Measurements from ENCODE around the gene TMTC4.
"Not testable (repeated sequence)": the region's sequence is repeated elsewhere in the genome, so short reads cannot be mapped to it uniquely, and the experiment has no call there.

Gene TMTC4

GRCh38 chr13:100580045-100580444 lies 94.5 kb downstream of the TMTC4 start:
- TF ChIP-seq, protein P1, sequence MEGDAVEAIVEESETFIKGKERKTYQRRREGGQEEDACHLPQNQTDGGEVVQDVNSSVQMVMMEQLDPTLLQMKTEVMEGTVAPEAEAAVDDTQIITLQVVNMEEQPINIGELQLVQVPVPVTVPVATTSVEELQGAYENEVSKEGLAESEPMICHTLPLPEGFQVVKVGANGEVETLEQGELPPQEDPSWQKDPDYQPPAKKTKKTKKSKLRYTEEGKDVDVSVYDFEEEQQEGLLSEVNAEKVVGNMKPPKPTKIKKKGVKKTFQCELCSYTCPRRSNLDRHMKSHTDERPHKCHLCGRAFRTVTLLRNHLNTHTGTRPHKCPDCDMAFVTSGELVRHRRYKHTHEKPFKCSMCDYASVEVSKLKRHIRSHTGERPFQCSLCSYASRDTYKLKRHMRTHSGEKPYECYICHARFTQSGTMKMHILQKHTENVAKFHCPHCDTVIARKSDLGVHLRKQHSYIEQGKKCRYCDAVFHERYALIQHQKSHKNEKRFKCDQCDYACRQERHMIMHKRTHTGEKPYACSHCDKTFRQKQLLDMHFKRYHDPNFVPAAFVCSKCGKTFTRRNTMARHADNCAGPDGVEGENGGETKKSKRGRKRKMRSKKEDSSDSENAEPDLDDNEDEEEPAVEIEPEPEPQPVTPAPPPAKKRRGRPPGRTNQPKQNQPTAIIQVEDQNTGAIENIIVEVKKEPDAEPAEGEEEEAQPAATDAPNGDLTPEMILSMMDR (IDR thresholded peaks at IDR 0.05; ENCODE audit: control insufficient read depth, extremely low read depth, insufficient read depth) = no peak

DNA sequence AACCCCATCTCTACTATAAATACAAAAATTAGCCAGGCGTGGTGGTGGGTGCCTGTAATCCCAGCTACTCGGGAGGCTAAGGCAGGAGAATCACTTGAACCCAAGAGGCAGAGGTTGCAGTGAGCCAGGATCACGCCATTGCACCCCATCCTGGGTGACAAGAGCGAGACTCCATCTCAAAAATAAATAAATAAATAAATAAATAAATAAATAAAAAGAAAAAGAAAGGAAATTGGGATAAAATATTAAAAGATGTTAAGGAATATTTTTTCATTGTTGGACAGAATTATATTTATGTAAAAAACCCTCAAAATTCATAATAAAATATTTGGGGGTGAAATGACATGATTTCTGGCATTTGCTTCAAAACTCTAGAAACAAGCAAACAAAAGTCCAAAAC lies 97.4 kb downstream of the TMTC4 start:
- not testable (repeated sequence) for DNase-seq (ENCODE audit: low read depth); H3K4me3 ChIP-seq (ENCODE audit: low read depth, low read length)

More at GRCh38 chr13:100580045-100580444, 94.5 kb downstream of the TMTC4 start:
- DNase-seq (ENCODE audit: low read depth) = no peak
- H3K4me3 ChIP-seq (ENCODE audit: low read depth, low read length) = no peak overlapping the region

- DNase-seq (ENCODE audit: low read depth) = peak; percentile 62
- TF ChIP-seq, protein P1 (IDR thresholded peaks at IDR 0.05; ENCODE audit: control insufficient read depth, extremely low read depth, insufficient read depth) = peak; percentile 70
- no peak overlapping the region for H3K4me3 ChIP-seq (ENCODE audit: low read depth, low read length)
Observed at GRCh38 chr13:100573121-100573520, 101.5 kb downstream of the TMTC4 start.

- no peak overlapping the region for H3K4me3 ChIP-seq (ENCODE audit: low read depth, low read length)
- TF ChIP-seq, protein P1 (IDR thresholded peaks at IDR 0.05; ENCODE audit: control insufficient read depth, extremely low read depth, insufficient read depth) = no peak
- no peak for DNase-seq (ENCODE audit: low read depth)
Observed at GRCh38 chr13:100566543-100566942, 108.1 kb downstream of the TMTC4 start.

GRCh38 chr13:100565286-100565685 lies 109.3 kb downstream of the TMTC4 start:
- no peak overlapping the region for H3K4me3 ChIP-seq (ENCODE audit: low read depth, low read length)
- TF ChIP-seq, protein P1 (IDR thresholded peaks at IDR 0.05; ENCODE audit: control insufficient read depth, extremely low read depth, insufficient read depth) = no peak
- DNase-seq (ENCODE audit: low read depth) = no peak

DNA sequence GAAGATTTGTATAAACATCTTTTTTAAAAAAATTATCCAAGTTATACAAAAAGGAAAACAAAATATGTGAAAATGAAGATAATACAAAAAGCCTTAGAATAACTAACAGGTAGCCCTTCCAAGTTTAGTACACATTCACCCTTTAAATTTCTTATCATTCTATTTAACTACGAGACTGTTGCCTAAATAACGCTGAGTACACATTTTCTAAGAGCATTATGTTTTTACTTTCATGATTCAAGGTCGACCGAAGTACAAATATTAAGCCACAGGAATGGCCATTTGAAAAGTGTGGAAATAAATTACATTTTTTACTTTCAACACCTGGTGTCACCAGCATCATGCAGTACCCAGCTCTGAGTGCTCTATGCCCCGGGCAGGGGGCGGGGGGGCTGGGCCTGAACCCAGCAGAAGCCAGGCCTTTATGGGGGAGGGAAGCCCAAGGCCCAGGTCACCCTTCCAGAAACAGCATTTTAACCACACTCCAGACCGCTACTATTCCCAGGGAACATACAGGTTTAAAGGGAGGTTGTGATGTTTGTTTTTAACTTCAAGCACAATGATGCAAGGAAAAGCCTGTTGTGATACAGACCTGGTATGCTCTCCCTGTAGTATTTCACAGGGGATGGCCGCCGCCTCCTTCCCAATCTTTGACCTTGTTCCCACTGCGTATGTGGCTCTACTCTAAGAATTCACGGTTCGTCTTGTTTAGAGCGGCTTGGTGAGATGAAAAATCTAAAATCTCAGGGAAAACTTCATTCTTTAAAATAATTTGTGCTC lies 110.0 kb downstream of the TMTC4 start:
- no peak for DNase-seq (ENCODE audit: low read depth)
- TF ChIP-seq, protein P1 (IDR thresholded peaks at IDR 0.05; ENCODE audit: control insufficient read depth, extremely low read depth, insufficient read depth) = no peak
- no peak overlapping the region for H3K4me3 ChIP-seq (ENCODE audit: low read depth, low read length)

DNA sequence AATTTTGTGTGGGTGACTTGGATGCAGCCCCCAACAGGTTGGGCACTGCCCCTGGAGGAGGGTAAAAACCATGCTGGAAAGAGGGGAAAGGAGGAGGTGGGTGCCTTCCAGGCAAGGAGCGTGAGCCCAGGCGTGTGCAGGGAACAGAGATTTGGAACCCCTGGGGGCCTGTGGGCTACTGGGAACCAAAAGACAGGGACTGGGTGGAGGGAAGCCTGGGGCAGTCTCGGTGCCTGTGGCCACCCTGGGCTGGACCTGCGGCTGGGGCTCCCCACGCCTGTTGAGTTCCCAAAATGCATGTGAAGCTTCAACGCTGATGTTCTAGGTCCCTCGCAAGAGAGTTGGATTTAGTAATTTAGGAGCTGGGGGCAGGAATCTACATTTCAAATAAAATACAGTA lies 110.8 kb downstream of the TMTC4 start:
- TF ChIP-seq, protein P1 (IDR thresholded peaks at IDR 0.05; ENCODE audit: control insufficient read depth, extremely low read depth, insufficient read depth) = no peak
- H3K4me3 ChIP-seq (ENCODE audit: low read depth, low read length) = no peak overlapping the region
- no peak for DNase-seq (ENCODE audit: low read depth)
